SU-DHL-6 (cell line): ENCODE data around the gene NME3.
"Not testable (repeated sequence)": the region's sequence is repeated elsewhere in the genome, so short reads cannot be mapped to it uniquely, and the experiment has no call there.

Experiments used
- H2AFZ ChIP-seq: fragments of 200-600 bp; sonication (generic); 2 replicates; pipeline ENCODE4 v1.6.1; 2014; ENCODE audit warnings: low read depth, mild to moderate bottlenecking, moderate library complexity, mixed read lengths, antibody characterized with exemption, low read length; ENCODE audit not compliant: severe bottlenecking
- H3F3A ChIP-seq: fragments of 200-600 bp; shearing (Covaris generic); 2 replicates; pipeline ENCODE4 v1.6.0; 2016; ENCODE audit warnings: antibody characterized with exemption, mild to moderate bottlenecking; ENCODE audit not compliant: insufficient read depth
- H3K27ac ChIP-seq: fragments of 200-600 bp; sonication (generic); 2 replicates; pipeline ENCODE4 v1.5.1; 2016; ENCODE audit warnings: low read depth, mild to moderate bottlenecking, low read length, moderate library complexity, mixed read lengths
- H3K27me3 ChIP-seq: fragments of 200-600 bp; sonication (generic), shearing (Covaris generic); 2 replicates; pipeline ENCODE4 v1.6.0; 2014; ENCODE audit warnings: mild to moderate bottlenecking, low read length
- H3K36me3 ChIP-seq: fragments of 200-600 bp; sonication (generic); 2 replicates; pipeline ENCODE4 v1.6.1; 2014; ENCODE audit warnings: mild to moderate bottlenecking, low read length, mixed read lengths
- H3K4me2 ChIP-seq: fragments of 300-600, 200-600 bp; shearing (Covaris generic), sonication (generic); 2 replicates; pipeline ENCODE4 v1.6.0; 2014; ENCODE audit warnings: low read length, low read depth, mild to moderate bottlenecking; ENCODE audit not compliant: poor library complexity, severe bottlenecking
- H3K4me3 ChIP-seq: fragments of 200-600 bp; sonication (generic); 2 replicates; pipeline ENCODE4 v1.5.1; 2014; ENCODE audit warnings: antibody characterized with exemption, low read length, mild to moderate bottlenecking, mixed read lengths; ENCODE audit not compliant: insufficient read depth, poor library complexity, severe bottlenecking
- H3K79me2 ChIP-seq: fragments of 200-600 bp; sonication (generic); 2 replicates; pipeline ENCODE4 v1.6.1; 2014; ENCODE audit warnings: mild to moderate bottlenecking, low read length, moderate library complexity; ENCODE audit not compliant: insufficient read depth
- H3K9ac ChIP-seq: fragments of 200-600 bp; sonication (generic); 2 replicates; pipeline ENCODE4 v1.7.0; 2014; ENCODE audit warnings: mild to moderate bottlenecking, low read length
- H3K9me2 ChIP-seq: fragments of 200-600 bp; sonication (generic); replicated peaks from 2 replicates; pipeline ENCODE4 v1.6.1; 2014; ENCODE audit warnings: low read length; ENCODE audit not compliant: insufficient read depth
- H3K9me3 ChIP-seq: fragments of 200-600 bp; sonication (generic); 2 replicates; pipeline ENCODE4 v1.6.1; 2014; ENCODE audit warnings: low read length, mixed read lengths; ENCODE audit not compliant: insufficient read depth
- H4K20me1 ChIP-seq: fragments of 200-600 bp; sonication (generic); 2 replicates; pipeline ENCODE4 v1.6.1; 2014; ENCODE audit warnings: low read depth, mild to moderate bottlenecking, antibody characterized with exemption, low read length, moderate library complexity, mixed read lengths
- EZH2phosphoT487 ChIP-seq: fragments of 200-600 bp; sonication (generic), shearing (Covaris generic); conservative IDR thresholded peaks from 2 replicates; pipeline ENCODE4 v1.6.1; 2018; ENCODE audit warnings: mild to moderate bottlenecking, antibody characterized with exemption, low read length, moderate library complexity, mixed read lengths
- TF ChIP-seq, protein P1 (sequence below): fragments of 200-600 bp; sonication (generic); IDR thresholded peaks from one replicate; pipeline ENCODE4 v1.5.1; 2017; ENCODE audit warnings: antibody characterized with exemption, mild to moderate bottlenecking, low read length, moderate library complexity; ENCODE audit not compliant: insufficient read depth, poor library complexity, severe bottlenecking

The NME3 gene

DNA sequence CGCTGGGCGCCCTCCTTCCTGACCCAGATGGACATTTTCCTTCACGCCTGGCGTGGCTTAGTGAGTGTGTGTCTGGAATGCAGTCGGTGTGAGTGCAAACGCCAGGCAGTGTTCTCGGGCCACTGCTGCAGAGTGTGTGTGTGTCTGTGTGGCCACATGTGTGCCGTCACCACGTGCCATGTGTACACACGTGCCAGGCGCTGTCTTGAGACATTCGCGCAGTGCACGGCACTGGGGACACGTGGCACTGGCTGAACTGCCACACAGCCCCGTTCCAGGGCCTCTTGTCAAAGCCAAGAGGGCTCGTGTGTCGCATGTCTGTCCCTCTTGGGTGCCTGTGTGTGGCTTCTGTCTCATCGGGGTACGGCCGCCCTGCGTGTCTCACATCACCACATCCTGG is 36.5 kb downstream of the NME3 start:
- H2AFZ ChIP-seq, result no peak overlapping the region
- no peak overlapping the region for H3K9ac ChIP-seq
- no peaks in the 10 kb centered on the region for H3K36me3 ChIP-seq
- peaks cover 4% of the 10 kb centered on the region; the same call in 1 of the 2 replicates for H3K9me3 ChIP-seq
- no peaks in the 10 kb centered on the region for H4K20me1 ChIP-seq
- peaks cover 12% of the 10 kb centered on the region for H3F3A ChIP-seq
- no peaks in the 10 kb centered on the region for H3K79me2 ChIP-seq
- H3K4me2 ChIP-seq, result no peak overlapping the region
- H3K4me3 ChIP-seq, result no peak overlapping the region
- H3K27me3 ChIP-seq, result no peaks in the 10 kb centered on the region
- TF ChIP-seq EZH2phosphoT487, result no peak
- TF ChIP-seq, protein P1, sequence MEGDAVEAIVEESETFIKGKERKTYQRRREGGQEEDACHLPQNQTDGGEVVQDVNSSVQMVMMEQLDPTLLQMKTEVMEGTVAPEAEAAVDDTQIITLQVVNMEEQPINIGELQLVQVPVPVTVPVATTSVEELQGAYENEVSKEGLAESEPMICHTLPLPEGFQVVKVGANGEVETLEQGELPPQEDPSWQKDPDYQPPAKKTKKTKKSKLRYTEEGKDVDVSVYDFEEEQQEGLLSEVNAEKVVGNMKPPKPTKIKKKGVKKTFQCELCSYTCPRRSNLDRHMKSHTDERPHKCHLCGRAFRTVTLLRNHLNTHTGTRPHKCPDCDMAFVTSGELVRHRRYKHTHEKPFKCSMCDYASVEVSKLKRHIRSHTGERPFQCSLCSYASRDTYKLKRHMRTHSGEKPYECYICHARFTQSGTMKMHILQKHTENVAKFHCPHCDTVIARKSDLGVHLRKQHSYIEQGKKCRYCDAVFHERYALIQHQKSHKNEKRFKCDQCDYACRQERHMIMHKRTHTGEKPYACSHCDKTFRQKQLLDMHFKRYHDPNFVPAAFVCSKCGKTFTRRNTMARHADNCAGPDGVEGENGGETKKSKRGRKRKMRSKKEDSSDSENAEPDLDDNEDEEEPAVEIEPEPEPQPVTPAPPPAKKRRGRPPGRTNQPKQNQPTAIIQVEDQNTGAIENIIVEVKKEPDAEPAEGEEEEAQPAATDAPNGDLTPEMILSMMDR, result no peak
- H3K27ac ChIP-seq, result no peak overlapping the region
- H3K9me2 ChIP-seq, result no peaks in the 10 kb centered on the region

DNA sequence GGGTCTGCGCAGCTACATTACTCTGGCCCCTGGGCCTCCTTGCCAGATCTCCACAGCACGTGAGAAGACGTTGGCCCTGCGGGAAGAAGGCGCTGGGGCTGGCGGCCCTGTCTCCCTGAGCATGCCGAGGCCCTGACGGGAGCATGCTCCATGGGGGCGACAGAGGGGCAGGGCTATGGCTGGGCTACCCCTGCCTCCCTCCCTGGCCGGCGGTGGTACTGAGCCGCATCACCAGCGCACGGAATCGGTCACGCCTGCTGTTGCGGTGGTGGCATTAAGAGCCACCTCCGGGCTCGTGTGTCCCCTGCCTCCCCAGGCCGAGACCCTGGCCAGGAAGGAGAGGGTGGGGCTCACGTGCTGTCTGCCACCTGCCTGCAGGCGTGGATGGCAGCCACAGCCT is 37.2 kb downstream of the NME3 start:
- no peak overlapping the region for H3K27ac ChIP-seq
- H3K79me2 ChIP-seq, result no peaks in the 10 kb centered on the region
- no peak overlapping the region for H3K9ac ChIP-seq
- H3F3A ChIP-seq, result peaks cover 9% of the 10 kb centered on the region
- no peaks in the 10 kb centered on the region for H3K27me3 ChIP-seq
- peaks cover under 1% of the 10 kb centered on the region; the same call in 1 of the 2 replicates for H3K9me3 ChIP-seq
- no peaks in the 10 kb centered on the region for H4K20me1 ChIP-seq
- H3K4me2 ChIP-seq, result no peak overlapping the region
- no peak overlapping the region for H3K4me3 ChIP-seq
- no peak for TF ChIP-seq EZH2phosphoT487
- TF ChIP-seq, protein P1, result no peak
- H2AFZ ChIP-seq, result no peak overlapping the region
- H3K9me2 ChIP-seq, result no peaks in the 10 kb centered on the region
- no peaks in the 10 kb centered on the region for H3K36me3 ChIP-seq

DNA sequence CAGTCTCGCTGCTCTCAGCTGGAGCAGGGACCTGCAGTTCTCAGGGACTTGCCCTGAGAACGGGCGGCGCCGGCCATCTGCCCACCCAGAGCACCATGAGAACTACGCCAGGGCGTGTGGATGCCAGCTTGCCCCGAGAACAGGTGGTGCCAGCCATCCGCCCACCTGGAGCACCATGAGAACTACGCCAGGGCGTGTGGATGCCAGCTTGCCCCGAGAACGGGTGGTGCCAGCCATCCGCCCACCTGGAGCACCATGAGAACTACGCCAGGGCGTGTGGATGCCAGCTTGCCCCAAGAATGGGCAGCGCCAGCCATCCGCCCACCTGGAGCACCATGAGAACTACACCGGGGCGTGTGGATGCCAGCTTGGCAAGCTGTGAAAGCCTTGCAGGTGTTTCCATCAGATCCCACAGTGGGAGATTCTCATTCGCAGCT is 38.8 kb downstream of the NME3 start:
- H3F3A ChIP-seq, H3K4me2 ChIP-seq, H3K36me3 ChIP-seq, H3K27ac ChIP-seq, H3K79me2 ChIP-seq, H3K9me2 ChIP-seq, H2AFZ ChIP-seq, H3K9ac ChIP-seq, H4K20me1 ChIP-seq, H3K4me3 ChIP-seq, H3K9me3 ChIP-seq, H3K27me3 ChIP-seq: not testable (repeated sequence)

DNA sequence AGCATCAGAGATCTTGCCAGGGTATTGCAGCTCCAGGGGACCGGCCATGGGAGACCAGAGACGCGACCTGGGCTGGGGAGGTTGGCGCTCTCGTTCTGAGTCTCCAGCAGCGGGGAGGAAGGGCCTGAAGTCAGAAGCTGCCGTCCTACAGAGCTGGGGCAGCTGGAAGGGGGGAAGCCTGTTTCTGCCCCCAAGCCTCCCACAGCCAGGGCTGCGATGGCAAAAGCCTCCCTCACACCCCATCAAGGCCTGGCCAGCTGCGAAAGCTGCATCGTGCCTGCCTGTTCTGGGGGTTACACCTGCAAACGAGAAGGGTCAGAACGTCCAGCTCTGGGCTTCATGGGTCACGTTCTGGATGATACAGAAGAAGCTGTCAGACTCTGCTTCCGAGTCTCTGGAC is 39.3 kb downstream of the NME3 start:
- Histone ChIP-seq H3K79me2 (no peaks in the 10 kb centered on the region), H4K20me1 (no peaks in the 10 kb centered on the region), H3K9me3 (no peaks in the 10 kb centered on the region), H3K9ac (no peak overlapping the region), H3K4me2 (no peak overlapping the region), H3K27ac (no peak overlapping the region), H2AFZ (no peak overlapping the region), H3K9me2 (no peaks in the 10 kb centered on the region), H3F3A (peaks cover 4% of the 10 kb centered on the region; the same call in 1 of the 2 replicates), H3K27me3 (no peaks in the 10 kb centered on the region), H3K4me3 (no peak overlapping the region), H3K36me3 (no peaks in the 10 kb centered on the region)
- TF ChIP-seq EZH2phosphoT487, result no peak
- TF ChIP-seq, protein P1, result no peak
